ENCODE results near the gene TSHZ2. TPM values are rescaled to one million over a fixed set of nuclear protein-coding genes. Genes with fewer than 3 reads are reported as not detected.

Gene TSHZ2
- total RNA-seq, 1 donor from 2014 or later = 1.2 TPM

- H3K27me3 ChIP-seq (ENCODE audit: insufficient read depth, low read length) = no peaks in the 10 kb centered on the region
- H4K20me1 ChIP-seq (ENCODE audit: insufficient read depth, low read length) = no peaks in the 10 kb centered on the region
- no peaks in the 10 kb centered on the region for H3K36me3 ChIP-seq (ENCODE audit: insufficient read depth, low read length)
- TF ChIP-seq, protein P1, sequence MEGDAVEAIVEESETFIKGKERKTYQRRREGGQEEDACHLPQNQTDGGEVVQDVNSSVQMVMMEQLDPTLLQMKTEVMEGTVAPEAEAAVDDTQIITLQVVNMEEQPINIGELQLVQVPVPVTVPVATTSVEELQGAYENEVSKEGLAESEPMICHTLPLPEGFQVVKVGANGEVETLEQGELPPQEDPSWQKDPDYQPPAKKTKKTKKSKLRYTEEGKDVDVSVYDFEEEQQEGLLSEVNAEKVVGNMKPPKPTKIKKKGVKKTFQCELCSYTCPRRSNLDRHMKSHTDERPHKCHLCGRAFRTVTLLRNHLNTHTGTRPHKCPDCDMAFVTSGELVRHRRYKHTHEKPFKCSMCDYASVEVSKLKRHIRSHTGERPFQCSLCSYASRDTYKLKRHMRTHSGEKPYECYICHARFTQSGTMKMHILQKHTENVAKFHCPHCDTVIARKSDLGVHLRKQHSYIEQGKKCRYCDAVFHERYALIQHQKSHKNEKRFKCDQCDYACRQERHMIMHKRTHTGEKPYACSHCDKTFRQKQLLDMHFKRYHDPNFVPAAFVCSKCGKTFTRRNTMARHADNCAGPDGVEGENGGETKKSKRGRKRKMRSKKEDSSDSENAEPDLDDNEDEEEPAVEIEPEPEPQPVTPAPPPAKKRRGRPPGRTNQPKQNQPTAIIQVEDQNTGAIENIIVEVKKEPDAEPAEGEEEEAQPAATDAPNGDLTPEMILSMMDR (IDR thresholded peaks at IDR 0.05; ENCODE audit: insufficient read depth, low read depth, low read length) = no peak
- no peak for TF ChIP-seq EZH2 (IDR thresholded peaks at IDR 0.05; ENCODE audit: insufficient read depth, low read length)
- Mint-ChIP-seq H3K27me3 (ENCODE audit: low read depth, unreplicated experiment) (peaks cover 22% of the 10 kb centered on the region), H3K4me1 (ENCODE audit: low read depth, unreplicated experiment) (peaks cover 5% of the 10 kb centered on the region), H3K36me3 (ENCODE audit: low read depth, unreplicated experiment) (no peaks in the 10 kb centered on the region), H3K9me3 (ENCODE audit: unreplicated experiment) (no peaks in the 10 kb centered on the region), H3K27ac (ENCODE audit: unreplicated experiment) (no peak overlapping the region), H3K4me3 (ENCODE audit: unreplicated experiment) (no peak overlapping the region)
- H3K4me1 ChIP-seq (ENCODE audit: insufficient read depth, low read length) = no peaks in the 10 kb centered on the region
- no peak overlapping the region for H3K27ac ChIP-seq (ENCODE audit: low read depth, low read length)
- no peak overlapping the region for H3K4me3 ChIP-seq (ENCODE audit: insufficient read depth, low read depth, low read length)
- H2AFZ ChIP-seq (ENCODE audit: low read depth, low read length) = no peak overlapping the region
- no peaks in the 10 kb centered on the region for H3K9me3 ChIP-seq (ENCODE audit: insufficient read depth, low read depth, low read length)
- FAIRE-seq = no peak
- DNase-seq (ENCODE audit: low read depth) = no peak
- no peaks in the 10 kb centered on the region for H3K79me2 ChIP-seq (ENCODE audit: insufficient read depth, low read length)
- no peak overlapping the region for H3K4me2 ChIP-seq (ENCODE audit: low read length)
- no peak overlapping the region for H3K9ac ChIP-seq (ENCODE audit: low read length)
These were observed 8.9 kb downstream of the TSHZ2 start for GRCh38 chr20:52981051-52981450.

DNA sequence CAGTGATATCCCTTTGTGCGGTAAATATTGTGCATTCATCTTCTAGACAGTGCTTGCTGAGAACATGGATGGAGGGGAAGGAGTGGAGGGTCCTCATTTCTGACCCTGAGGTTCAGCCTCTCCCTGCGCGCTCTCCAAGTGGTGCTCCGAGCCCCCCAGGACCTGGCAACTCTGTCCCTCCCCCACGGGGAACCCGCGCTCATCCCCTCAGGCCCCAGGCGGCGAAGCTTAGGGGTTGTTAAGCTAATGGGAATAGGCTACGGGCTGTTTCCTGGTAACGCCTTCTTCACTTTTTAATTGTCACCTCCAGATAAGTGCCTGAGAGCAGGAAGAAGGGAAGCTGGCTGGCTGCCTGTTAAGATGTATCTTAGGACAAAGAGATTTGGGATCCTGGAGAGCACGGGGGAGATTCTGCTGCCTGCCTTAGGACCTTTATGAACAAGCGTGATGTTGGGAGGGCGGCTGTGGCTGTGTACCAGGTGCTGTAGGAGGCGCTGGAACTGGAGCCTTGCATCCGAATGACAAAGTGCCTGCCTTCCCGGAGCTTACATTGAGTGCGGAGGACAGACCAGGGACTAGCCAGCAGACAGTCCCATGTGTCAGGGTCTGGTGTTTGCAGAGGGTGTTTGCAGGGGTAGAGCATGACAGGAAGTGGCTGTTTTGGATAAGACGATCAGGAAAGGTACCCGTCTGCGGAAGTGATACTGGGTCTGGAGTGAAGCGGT, 11.7 kb downstream of the TSHZ2 start:
- Histone ChIP-seq H3K9ac (ENCODE audit: low read length) (no peak overlapping the region), H3K9me3 (ENCODE audit: insufficient read depth, low read depth, low read length) (no peaks in the 10 kb centered on the region), H3K36me3 (ENCODE audit: insufficient read depth, low read length) (no peaks in the 10 kb centered on the region), H2AFZ (ENCODE audit: low read depth, low read length) (no peak overlapping the region), H3K4me3 (ENCODE audit: insufficient read depth, low read depth, low read length) (no peak overlapping the region), H3K4me1 (ENCODE audit: insufficient read depth, low read length) (no peaks in the 10 kb centered on the region), H3K79me2 (ENCODE audit: insufficient read depth, low read length) (no peaks in the 10 kb centered on the region), H4K20me1 (ENCODE audit: insufficient read depth, low read length) (no peaks in the 10 kb centered on the region), H3K4me2 (ENCODE audit: low read length) (no peak overlapping the region), H3K27me3 (ENCODE audit: insufficient read depth, low read length) (no peaks in the 10 kb centered on the region), H3K27ac (ENCODE audit: low read depth, low read length) (no peak overlapping the region)
- H3K27me3 Mint-ChIP-seq (ENCODE audit: low read depth, unreplicated experiment) = peaks cover 15% of the 10 kb centered on the region
- no peaks in the 10 kb centered on the region for H3K36me3 Mint-ChIP-seq (ENCODE audit: low read depth, unreplicated experiment)
- no peak overlapping the region for H3K4me3 Mint-ChIP-seq (ENCODE audit: unreplicated experiment)
- H3K27ac Mint-ChIP-seq (ENCODE audit: unreplicated experiment) = no peak overlapping the region
- peaks cover 4% of the 10 kb centered on the region for H3K4me1 Mint-ChIP-seq (ENCODE audit: low read depth, unreplicated experiment)
- FAIRE-seq (no peak), DNase-seq (ENCODE audit: low read depth) (no peak)
- TF ChIP-seq EZH2 (IDR thresholded peaks at IDR 0.05; ENCODE audit: insufficient read depth, low read length) = no peak
- TF ChIP-seq, protein P1 (IDR thresholded peaks at IDR 0.05; ENCODE audit: insufficient read depth, low read depth, low read length) = no peak
- H3K9me3 Mint-ChIP-seq (ENCODE audit: unreplicated experiment) = no peaks in the 10 kb centered on the region

- H3K27ac Mint-ChIP-seq (ENCODE audit: unreplicated experiment) = no peak overlapping the region
- H3K36me3 Mint-ChIP-seq (ENCODE audit: low read depth, unreplicated experiment) = no peaks in the 10 kb centered on the region
- H3K4me2 ChIP-seq (ENCODE audit: low read length) = no peak overlapping the region
- H3K4me3 ChIP-seq (ENCODE audit: insufficient read depth, low read depth, low read length) = no peak overlapping the region
- no peaks in the 10 kb centered on the region for H3K79me2 ChIP-seq (ENCODE audit: insufficient read depth, low read length)
- DNase-seq (ENCODE audit: low read depth) (no peak), FAIRE-seq (no peak)
- no peaks in the 10 kb centered on the region for H3K4me1 ChIP-seq (ENCODE audit: insufficient read depth, low read length)
- no peaks in the 10 kb centered on the region for H3K27me3 ChIP-seq (ENCODE audit: insufficient read depth, low read length)
- H3K36me3 ChIP-seq (ENCODE audit: insufficient read depth, low read length) = no peaks in the 10 kb centered on the region
- H3K4me3 Mint-ChIP-seq (ENCODE audit: unreplicated experiment) = no peak overlapping the region
- H3K9me3 Mint-ChIP-seq (ENCODE audit: unreplicated experiment) = no peaks in the 10 kb centered on the region
- H3K27ac ChIP-seq (ENCODE audit: low read depth, low read length) = no peak overlapping the region
- H3K27me3 Mint-ChIP-seq (ENCODE audit: low read depth, unreplicated experiment) = peaks cover 15% of the 10 kb centered on the region
- H3K4me1 Mint-ChIP-seq (ENCODE audit: low read depth, unreplicated experiment) = no peaks in the 10 kb centered on the region
- no peak for TF ChIP-seq EZH2 (IDR thresholded peaks at IDR 0.05; ENCODE audit: insufficient read depth, low read length)
- TF ChIP-seq, protein P1 (IDR thresholded peaks at IDR 0.05; ENCODE audit: insufficient read depth, low read depth, low read length) = no peak
- no peaks in the 10 kb centered on the region for H3K9me3 ChIP-seq (ENCODE audit: insufficient read depth, low read depth, low read length)
- H4K20me1 ChIP-seq (ENCODE audit: insufficient read depth, low read length) = no peaks in the 10 kb centered on the region
- H3K9ac ChIP-seq (ENCODE audit: low read length) = no peak overlapping the region
- no peak overlapping the region for H2AFZ ChIP-seq (ENCODE audit: low read depth, low read length)
These were observed 12.3 kb downstream of the TSHZ2 start for GRCh38 chr20:52984451-52984810.

All from astrocyte (in vitro differentiated cells and primary cell).